ENCODE data around the gene RILPL2. TPM values are rescaled to one million over a fixed set of nuclear protein-coding genes. Genes with fewer than 3 reads are reported as not detected.
A peak's percentile ranks its signal among the peaks of the same experiment; 100 is the strongest.
"Not testable (repeated sequence)": the region's sequence is repeated elsewhere in the genome, so short reads cannot be mapped to it uniquely, and the experiment has no call there.

RILPL2 gene
- total and polyA plus RNA-seq, 9 of the 15 experiments (the other 6 are each of a cell fraction or from before 2014, with no cell fraction given): 0.61 to 5.8 (median 4.3) TPM

DNA sequence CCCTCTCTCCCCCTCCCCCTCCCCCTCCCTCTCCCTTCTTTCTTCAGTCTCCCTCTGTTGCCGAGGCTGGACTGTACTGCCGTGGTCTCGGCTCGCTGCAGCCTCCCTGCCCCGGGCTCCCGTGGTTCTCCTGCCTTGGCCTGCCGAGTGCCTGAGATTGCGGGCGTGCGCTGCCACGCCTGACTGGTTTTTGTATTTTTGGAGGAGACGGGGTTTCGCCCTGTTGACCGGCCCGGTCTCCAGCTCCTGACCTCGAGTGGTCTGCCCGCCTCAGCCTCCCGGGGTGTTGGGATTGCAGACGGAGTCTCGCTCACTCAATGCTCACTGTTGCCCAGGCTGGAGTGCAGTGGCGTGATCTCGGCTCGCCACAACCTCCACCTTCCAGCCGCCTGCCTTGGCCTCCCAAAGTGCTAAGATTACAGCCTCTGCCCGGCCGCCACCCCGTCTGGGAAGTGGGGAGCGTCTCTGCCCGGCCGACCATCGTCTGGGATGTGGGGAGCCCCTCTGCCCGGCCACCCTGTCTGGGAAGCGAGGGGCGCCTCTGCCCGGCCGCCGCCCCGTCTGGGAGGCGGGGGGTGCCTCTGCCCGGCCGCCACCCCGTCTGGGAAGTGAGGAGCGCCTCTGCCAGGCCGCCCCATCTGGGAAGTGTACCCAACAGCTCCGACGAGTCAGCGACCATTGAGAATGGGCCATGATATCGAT is 64.7 kb downstream of the RILPL2 start:
- H3K4me1 ChIP-seq (replicated peaks in 1 of 2; ENCODE audit: control insufficient read depth in 2 of 2, insufficient read depth in 2 of 2, low read length in 2 of 2): peaks cover 37 to 40% of the 10 kb centered on the region in 2 experiments
- FAIRE-seq; DNase-seq (ENCODE audit: extremely low read depth in 1 of 4, low spot score in 3 of 4); H3K79me2 ChIP-seq (ENCODE audit: control insufficient read depth, insufficient read depth, low read length); H3K9me3 ChIP-seq (replicated peaks; ENCODE audit: control insufficient read depth, insufficient read depth, low read depth, low read length); H2AFZ ChIP-seq (ENCODE audit: low read depth, low read length); BruUV-seq (replicated peaks); H4K20me1 ChIP-seq (replicated peaks; ENCODE audit: control insufficient read depth, insufficient read depth, low read length); CTCF ChIA-PET (ENCODE audit: low intra/inter-chr PET ratio); in situ Hi-C loops (cut with MboI); H3K27me3 ChIP-seq (ENCODE audit: control insufficient read depth in 2 of 2, insufficient read depth in 2 of 2, low read length in 2 of 2); H3K4me2 ChIP-seq (ENCODE audit: insufficient read depth, low read length); H3K4me3 ChIP-seq; ATAC-seq; intact Hi-C loops (cut with micrococcal nuclease); H3K36me3 ChIP-seq (ENCODE audit: control insufficient read depth, insufficient read depth, low read length); H3K9me1 ChIP-seq (ENCODE audit: control insufficient read depth, insufficient read depth, low read length); H3K27ac ChIP-seq (ENCODE audit: extremely low read depth, low read depth, low read length); H3K9ac ChIP-seq (ENCODE audit: insufficient read depth in 1 of 2, low read depth in 2 of 2, low read length in 2 of 2): not testable (repeated sequence)
- POLR2A ChIA-PET: interaction anchor here (0.7 kb wide), 1 partner anchor 12 kb away, joined by 4 read pairs; the partner anchor contains the start of gene KMT5A
- WGBS (ENCODE audit: insufficient coverage, low coverage, missing lambda C conversion rate): 79% methylated on average over 19 of the region's 48 CpGs
- TF ChIP-seq RBFOX2 (IDR thresholded peaks at IDR 0.05; ENCODE audit: low read depth, low read length) (0 out of 2 replicates have a peak, but pooled peaks have one; percentile 28), SMAD4 (CRISPR knock-in tag; conservative IDR thresholded peaks at IDR 0.05) (0 out of 2 replicates have a peak, but pooled peaks have one; percentile 11)

DNA sequence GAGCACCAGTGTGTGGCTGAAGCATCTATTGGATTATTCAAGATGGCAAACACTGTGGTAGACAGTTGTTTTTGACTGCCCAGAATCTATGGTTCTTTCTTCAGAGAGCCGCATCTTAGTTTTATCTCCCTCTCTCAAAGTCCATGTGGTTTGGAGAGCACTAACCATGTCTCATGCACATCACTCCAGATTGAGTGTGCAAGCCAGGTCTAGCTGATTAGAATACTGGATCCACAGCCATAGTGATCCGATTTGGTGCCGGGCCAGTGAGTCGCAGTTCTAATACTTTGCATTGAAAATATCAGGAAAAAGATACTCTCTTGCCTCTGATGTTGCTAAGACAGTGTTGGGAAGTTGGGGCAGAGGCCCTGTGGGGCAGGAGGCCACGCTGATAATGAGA is 67.3 kb downstream of the RILPL2 start:
- Histone ChIP-seq H3K4me1 (replicated peaks in 1 of 2; ENCODE audit: control insufficient read depth in 2 of 2, insufficient read depth in 2 of 2, low read length in 2 of 2) (peaks cover 28 to 43% of the 10 kb centered on the region in 2 experiments), H4K20me1 (replicated peaks; ENCODE audit: control insufficient read depth, insufficient read depth, low read length) (no peaks in the 10 kb centered on the region), H3K9me1 (ENCODE audit: control insufficient read depth, insufficient read depth, low read length) (no peaks in the 10 kb centered on the region), H3K27ac (ENCODE audit: extremely low read depth, low read depth, low read length) (peak overlapping the region; percentile 46; the same call in 1 of the 3 replicates), H3K4me2 (ENCODE audit: insufficient read depth, low read length) (peak overlapping the region; percentile 13; the same call in 1 of the 2 replicates), H2AFZ (ENCODE audit: low read depth, low read length) (peak overlapping the region; percentile 62; the same call in 1 of the 2 replicates), H3K4me3 (no peak overlapping the region), H3K79me2 (ENCODE audit: control insufficient read depth, insufficient read depth, low read length) (peaks cover 4% of the 10 kb centered on the region), H3K9me3 (replicated peaks; ENCODE audit: control insufficient read depth, insufficient read depth, low read depth, low read length) (no peaks in the 10 kb centered on the region), H3K9ac (ENCODE audit: insufficient read depth in 1 of 2, low read depth in 2 of 2, low read length in 2 of 2) (peak overlapping the region in 1 of 2 experiments; percentile 77; a peak in 1 of 4 replicates), H3K36me3 (ENCODE audit: control insufficient read depth, insufficient read depth, low read length) (no peaks in the 10 kb centered on the region), H3K27me3 (ENCODE audit: control insufficient read depth in 2 of 2, insufficient read depth in 2 of 2, low read length in 2 of 2) (no peaks in the 10 kb centered on the region)
- ATAC-seq: no peak
- ChIA-PET POLR2A (interaction anchor here (0.6 to 1.3 kb wide), 2 partner anchors 14 to 90 kb away, joined by 3 to 6 read pairs; partner anchors contain the start of gene KMT5A), CTCF (ENCODE audit: low intra/inter-chr PET ratio) (no interaction called here)
- BruUV-seq (replicated peaks): no TSS peak
- DNase-seq (ENCODE audit: extremely low read depth in 1 of 4, low spot score in 3 of 4): peak in 1 of 4 experiments; percentile 49
- intact Hi-C loops (cut with micrococcal nuclease) (no loop called here), in situ Hi-C loops (cut with MboI) (no loop called here)
- peak; percentile 15 for FAIRE-seq
- 17% methylated on average over 5 of the region's 5 CpGs for WGBS (ENCODE audit: insufficient coverage, low coverage, missing lambda C conversion rate)
- TF ChIP-seq MAFF (IDR thresholded peaks at IDR 0.05; ENCODE audit: low read length) (no peak), HDAC2 (IDR thresholded peaks at IDR 0.05) (no peak), KDM1A (IDR thresholded peaks at IDR 0.05) (peak; percentile 38 to 56; a peak in 1 of 4 replicates), MECOM (CRISPR knock-in tag; IDR thresholded peaks at IDR 0.05) (no peak), BHLHE40 (IDR thresholded peaks at IDR 0.05; ENCODE audit: low read length) (0 out of 2 replicates have a peak, but pooled peaks have one; percentile 10), MEF2D (tag; conservative IDR thresholded peaks at IDR 0.05; ENCODE audit: low read depth) (no peak)
- TF ChIP-seq, protein P1, sequence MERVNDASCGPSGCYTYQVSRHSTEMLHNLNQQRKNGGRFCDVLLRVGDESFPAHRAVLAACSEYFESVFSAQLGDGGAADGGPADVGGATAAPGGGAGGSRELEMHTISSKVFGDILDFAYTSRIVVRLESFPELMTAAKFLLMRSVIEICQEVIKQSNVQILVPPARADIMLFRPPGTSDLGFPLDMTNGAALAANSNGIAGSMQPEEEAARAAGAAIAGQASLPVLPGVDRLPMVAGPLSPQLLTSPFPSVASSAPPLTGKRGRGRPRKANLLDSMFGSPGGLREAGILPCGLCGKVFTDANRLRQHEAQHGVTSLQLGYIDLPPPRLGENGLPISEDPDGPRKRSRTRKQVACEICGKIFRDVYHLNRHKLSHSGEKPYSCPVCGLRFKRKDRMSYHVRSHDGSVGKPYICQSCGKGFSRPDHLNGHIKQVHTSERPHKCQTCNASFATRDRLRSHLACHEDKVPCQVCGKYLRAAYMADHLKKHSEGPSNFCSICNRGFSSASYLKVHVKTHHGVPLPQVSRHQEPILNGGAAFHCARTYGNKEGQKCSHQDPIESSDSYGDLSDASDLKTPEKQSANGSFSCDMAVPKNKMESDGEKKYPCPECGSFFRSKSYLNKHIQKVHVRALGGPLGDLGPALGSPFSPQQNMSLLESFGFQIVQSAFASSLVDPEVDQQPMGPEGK (CRISPR knock-in tag; IDR thresholded peaks at IDR 0.05; ENCODE audit: borderline replicate concordance): no peak
- TF ChIP-seq, protein P2, sequence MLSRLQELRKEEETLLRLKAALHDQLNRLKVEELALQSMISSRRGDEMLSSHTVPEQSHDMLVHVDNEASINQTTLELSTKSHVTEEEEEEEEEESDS (CRISPR knock-in tag; IDR thresholded peaks at IDR 0.05): no peak
- TF ChIP-seq, protein P3, sequence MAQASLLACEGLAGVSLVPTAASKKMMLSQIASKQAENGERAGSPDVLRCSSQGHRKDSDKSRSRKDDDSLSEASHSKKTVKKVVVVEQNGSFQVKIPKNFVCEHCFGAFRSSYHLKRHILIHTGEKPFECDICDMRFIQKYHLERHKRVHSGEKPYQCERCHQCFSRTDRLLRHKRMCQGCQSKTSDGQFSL (CRISPR knock-in tag; IDR thresholded peaks at IDR 0.05): no peak
- TF ChIP-seq, protein P3 (tag; IDR thresholded peaks at IDR 0.05): no peak

Data from K562 (cell line).